ENCODE measurements around the gene OR4D11.
"Not testable (repeated sequence)": the region's sequence is repeated elsewhere in the genome, so short reads cannot be mapped to it uniquely, and the experiment has no call there.

The OR4D11 gene

DNA sequence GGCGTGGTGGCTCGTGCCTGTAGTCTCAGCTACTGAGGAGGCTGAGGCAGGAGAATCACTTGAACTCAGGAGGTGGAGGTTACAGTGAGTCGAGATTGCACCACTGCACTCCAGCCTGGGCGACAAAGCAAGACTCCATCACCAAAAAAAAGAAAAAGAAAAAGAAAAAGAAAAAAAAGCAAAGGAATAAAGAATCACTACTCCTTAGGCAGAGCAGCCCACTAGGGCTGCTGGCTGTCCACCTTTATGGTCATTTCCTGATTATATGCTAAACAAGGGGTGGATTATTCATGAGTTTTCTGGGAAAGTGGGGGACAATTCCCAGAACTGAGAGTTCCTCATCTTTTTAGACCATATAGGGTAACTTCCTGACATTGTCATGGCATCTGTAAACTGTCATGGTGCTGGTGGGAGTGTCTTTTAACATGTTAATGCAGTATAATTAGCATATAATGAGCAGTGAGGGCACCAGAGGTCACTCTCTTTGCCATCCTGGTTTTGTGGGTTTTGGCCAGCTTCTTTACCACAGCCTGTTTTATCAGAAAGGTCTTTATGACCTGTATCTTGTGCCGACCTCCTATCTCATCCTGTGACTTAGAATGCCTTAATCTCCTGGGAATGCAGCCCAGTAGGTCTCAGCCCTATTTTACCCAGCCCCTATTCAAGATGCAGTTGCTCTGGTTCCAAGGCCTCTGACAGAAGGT lies 44.4 kb downstream of the OR4D11 start:
- not testable (repeated sequence) for DNase-seq (ENCODE audit: low read depth in 2 of 3, low spot score in 2 of 3)

DNA sequence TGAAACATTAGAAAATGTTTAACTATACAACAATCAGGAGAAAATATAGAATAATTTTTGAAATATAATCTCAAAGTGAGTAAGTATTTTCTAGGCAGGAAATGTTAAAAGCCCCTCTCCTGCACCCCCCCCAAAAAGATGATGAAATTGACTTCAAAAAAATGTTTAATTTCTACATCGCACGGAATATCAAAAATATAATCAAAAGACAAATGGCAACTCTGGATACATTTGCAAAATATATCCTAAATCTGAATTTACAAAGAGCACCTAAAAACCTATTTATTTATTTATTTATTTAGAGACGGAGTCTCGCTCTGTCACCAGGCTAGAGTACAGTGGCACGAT lies 44.9 kb downstream of the OR4D11 start:
- no peak for DNase-seq (ENCODE audit: low read depth in 2 of 3, low spot score in 2 of 3)

GRCh38 chr11:59550368-59550841 lies 47.0 kb downstream of the OR4D11 start:
- peak; percentile 85 to 91 (median 87) for DNase-seq (ENCODE audit: low read depth in 2 of 3, low spot score in 2 of 3)

DNA sequence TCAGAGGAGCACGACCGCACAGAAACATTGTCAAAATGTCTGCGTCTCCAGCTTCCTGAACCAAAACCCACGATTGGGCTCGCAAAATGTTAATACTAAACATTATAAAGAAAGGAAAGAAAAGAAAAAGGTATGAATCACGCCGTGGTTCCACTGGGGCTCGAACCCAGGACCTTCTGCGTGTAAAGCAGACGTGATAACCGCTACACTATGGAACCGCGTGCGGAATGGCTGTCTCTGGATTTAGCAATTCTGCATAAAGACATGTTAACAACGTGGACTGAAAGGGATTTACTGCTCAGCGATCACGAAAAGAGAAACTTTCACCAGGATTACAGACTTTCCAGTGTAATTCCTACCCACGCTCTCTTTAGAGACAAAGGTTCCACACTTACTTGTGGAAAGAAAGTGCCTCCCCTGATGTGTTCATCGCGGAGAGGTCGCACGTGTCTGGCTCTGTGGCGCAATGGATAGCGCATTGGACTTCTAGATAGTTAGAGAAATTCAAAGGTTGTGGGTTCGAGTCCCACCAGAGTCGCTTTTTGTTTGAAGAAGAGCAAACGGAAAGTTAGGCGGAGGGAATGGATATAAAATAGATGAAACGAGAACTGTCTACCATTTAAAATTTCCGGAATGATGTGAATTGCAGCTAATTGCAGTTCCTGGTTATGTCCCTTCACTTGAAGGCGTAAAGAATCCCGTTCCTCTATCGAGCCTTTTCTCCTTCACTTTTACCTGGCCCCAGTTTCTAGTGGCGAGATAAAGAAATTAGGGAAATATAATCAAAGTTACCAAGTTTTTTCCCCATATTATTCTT lies 47.7 kb downstream of the OR4D11 start:
- peak; percentile 56 to 92 (median 60) for DNase-seq (ENCODE audit: low read depth in 2 of 3, low spot score in 2 of 3)

DNA sequence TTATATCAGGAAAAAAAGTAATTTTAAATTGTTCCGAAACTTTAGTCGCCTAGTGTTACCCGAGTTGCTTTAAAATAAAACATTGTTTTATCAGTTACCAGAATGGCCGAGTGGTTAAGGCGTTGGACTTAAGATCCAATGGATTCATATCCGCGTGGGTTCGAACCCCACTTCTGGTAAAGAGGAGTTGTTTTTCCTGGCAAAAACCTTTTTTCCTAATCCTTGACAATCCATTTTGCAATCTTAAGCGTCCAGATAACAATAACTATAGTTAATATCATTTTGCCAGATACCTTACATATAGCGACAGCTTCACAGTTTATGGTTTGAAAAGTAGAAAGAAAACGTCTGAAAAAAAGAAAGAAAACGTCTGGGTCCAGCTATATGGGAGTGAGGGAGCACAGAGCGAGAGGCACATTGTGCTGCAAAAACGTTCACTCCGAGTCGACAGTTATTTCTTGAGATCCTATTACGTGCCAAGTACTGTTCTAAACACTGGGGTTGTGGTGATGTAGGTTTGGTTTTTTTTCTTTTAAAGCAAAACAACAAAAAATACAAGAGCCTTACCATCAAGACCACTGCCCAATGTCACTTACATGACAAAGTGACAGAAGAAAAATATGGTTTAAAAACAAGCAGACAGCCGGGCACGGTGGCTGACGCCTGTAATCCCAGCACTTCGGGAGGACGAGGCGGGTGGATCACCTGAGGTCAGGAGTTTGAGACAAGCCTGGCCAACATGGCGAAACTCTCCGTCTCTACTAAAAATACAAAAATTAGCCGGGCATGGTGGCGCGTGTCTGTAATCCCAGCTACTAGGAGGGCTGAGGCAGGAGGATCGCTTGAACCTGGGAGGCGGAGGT lies 48.5 kb downstream of the OR4D11 start:
- DNase-seq (ENCODE audit: low read depth in 2 of 3, low spot score in 2 of 3), result no peak

DNA sequence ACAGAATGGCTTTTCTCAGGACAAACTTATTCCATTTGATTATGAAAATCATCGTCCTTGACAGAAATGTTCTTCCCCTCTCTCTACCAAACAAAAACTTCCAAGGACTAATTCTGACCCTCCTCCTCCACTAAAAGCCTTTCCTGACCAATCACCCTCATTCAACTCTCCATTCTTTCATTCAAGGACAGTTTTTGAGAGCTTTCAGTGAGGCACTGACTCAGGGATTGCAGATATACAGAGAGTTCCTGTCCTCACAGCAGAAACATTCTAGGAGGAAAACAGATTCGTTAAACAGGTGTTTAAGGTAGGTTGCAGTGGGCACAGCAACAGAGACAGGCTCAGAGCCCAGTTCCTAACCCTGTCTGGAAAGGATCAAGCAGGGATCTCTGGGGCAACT lies 49.5 kb downstream of the OR4D11 start:
- no peak for DNase-seq (ENCODE audit: low read depth in 2 of 3, low spot score in 2 of 3)

- DNase-seq (ENCODE audit: low read depth in 2 of 3, low spot score in 2 of 3), result no peak
Measured at GRCh38 chr11:59553323-59553722, 49.9 kb downstream of the OR4D11 start.

All from activated CD8-positive, alpha-beta memory T cell treated with anti-CD3 and anti-CD28 coated beads for 48 hours (primary cell).